ENCODE measurements around the gene IPO11. TPM values are rescaled to one million over a fixed set of nuclear protein-coding genes. Genes with fewer than 3 reads are reported as not detected.

IPO11 gene
- total and polyA plus RNA-seq, 2 of the 4 experiments (the other 2 are of a cell fraction) = 12.6 to 40.0 TPM

GRCh38 chr5:62623271-62623670 lies 210.7 kb downstream of the IPO11 start:
- DNase-seq (no peak), ATAC-seq (ENCODE audit: low read depth) (no peak)
- in situ Hi-C loops (cut with MboI; ENCODE audit: low sequenced_read_pairs) = no loop called here
- Histone ChIP-seq H3K4me3 (ENCODE audit: insufficient read depth, low read depth, low read length) (no peak overlapping the region), H3K4me1 (ENCODE audit: control insufficient read depth, insufficient read depth, low read length) (no peaks in the 10 kb centered on the region), H3K36me3 (ENCODE audit: control insufficient read depth, insufficient read depth, low read length) (0 out of 2 replicates have a peak, but pooled peaks cover 2% of the 10 kb centered on the region), H3K18ac (ENCODE audit: low read depth, low read length) (no peak overlapping the region), H3K4me2 (ENCODE audit: low read depth, low read length) (no peak overlapping the region), H4K91ac (ENCODE audit: insufficient read depth, low read depth, low read length) (no peak overlapping the region), H3K27me3 (ENCODE audit: control insufficient read depth, insufficient read depth, low read length) (no peaks in the 10 kb centered on the region), H3K56ac (ENCODE audit: extremely low read depth, insufficient read depth, low read length) (no peak overlapping the region), H2BK20ac (ENCODE audit: low read depth, low read length) (no peak overlapping the region), H4K8ac (ENCODE audit: low read depth in 2 of 2, low read length in 2 of 2) (no peak overlapping the region), H3K4ac (ENCODE audit: low read depth, low read length) (no peak overlapping the region), H2BK5ac (ENCODE audit: low read depth, low read length, poor library complexity, severe bottlenecking) (no peak overlapping the region), H4K20me1 (ENCODE audit: insufficient read depth, low read length) (no peaks in the 10 kb centered on the region), H2BK15ac (ENCODE audit: low read depth, low read length) (no peak overlapping the region), H3K9me3 (ENCODE audit: control insufficient read depth, insufficient read depth, low read length) (no peaks in the 10 kb centered on the region), H3K23ac (ENCODE audit: low read depth, low read length) (no peak overlapping the region), H4K5ac (ENCODE audit: low read depth, low read length) (no peak overlapping the region), H3K9ac (ENCODE audit: low read depth, low read length) (no peak overlapping the region), H3K14ac (replicated peaks; ENCODE audit: low read depth, low read length) (no peak overlapping the region), H3K27ac (ENCODE audit: insufficient read depth, low read length) (no peak overlapping the region), H2AK5ac (ENCODE audit: low read depth, low read length) (no peak overlapping the region), H3K9me1 (ENCODE audit: insufficient read depth, low read length) (no peaks in the 10 kb centered on the region), H2AFZ (replicated peaks; ENCODE audit: low read length, poor library complexity) (no peak overlapping the region), H3K79me1 (ENCODE audit: low read depth in 1 of 2, low read length in 2 of 2) (no peaks in the 10 kb centered on the region), H2BK120ac (ENCODE audit: low read depth, low read length) (no peak overlapping the region), H2AK9ac (replicated peaks; ENCODE audit: low read depth, low read length, poor library complexity) (no peak overlapping the region)
- POLR2A ChIA-PET (ENCODE audit: unreplicated experiment) = no interaction called here
- BruUV-seq (replicated peaks) = no TSS peak
- dilution Hi-C loops (cut with HindIII; ENCODE audit: low sequenced_read_pairs, unreplicated experiment) = no loop called here
- intact Hi-C loops (cut with micrococcal nuclease) = loop anchor here (10.0 kb wide), 1 partner anchor 158 kb away; no protein-coding TSS in a partner anchor
- TF ChIP-seq SMC3 (IDR thresholded peaks at IDR 0.05; ENCODE audit: low read depth, low read length) = no peak
- no peak for TF ChIP-seq RFX5 (IDR thresholded peaks at IDR 0.05; ENCODE audit: low read depth, low read length)
- no peak for TF ChIP-seq POLR2A (IDR thresholded peaks at IDR 0.05; ENCODE audit: low read depth, low read length)
- TF ChIP-seq BHLHE40 (IDR thresholded peaks at IDR 0.05; ENCODE audit: low read depth, low read length) = no peak
- no peak for TF ChIP-seq RAD21 (IDR thresholded peaks at IDR 0.05; ENCODE audit: low read length)
- no peak for TF ChIP-seq MAZ (IDR thresholded peaks at IDR 0.05; ENCODE audit: borderline replicate concordance, low read depth, low read length)
- no peak for TF ChIP-seq USF2 (IDR thresholded peaks at IDR 0.05; ENCODE audit: low read depth, low read length)
- TF ChIP-seq MAFK (IDR thresholded peaks at IDR 0.05; ENCODE audit: low read depth, low read length) = no peak
- no peak for TF ChIP-seq FOS (IDR thresholded peaks at IDR 0.05; ENCODE audit: low read depth, low read length)
- TF ChIP-seq CEBPB (IDR thresholded peaks at IDR 0.05; ENCODE audit: low read depth, low read length) = no peak
- TF ChIP-seq NFE2L2 (IDR thresholded peaks at IDR 0.05; ENCODE audit: low read depth, low read length) = no peak
- no peak for TF ChIP-seq CTCF (conservative IDR thresholded peaks at IDR 0.05; ENCODE audit: low read depth, low read length)
- no CpG with 5 or more reads among the region's 1 CpG for WGBS, 2 experiments (ENCODE audit: extremely low coverage in 2 of 2, insufficient read length in 1 of 2)
- CTCF ChIA-PET = no interaction called here

All from IMR-90 (cell line).